Esophagus squamous epithelium (tissue), 4 donors: ENCODE results near the gene RNF181.

ENCODE experiments used
- CTCF ChIP-seq, 6 experiments: fragments of 450-650 bp in 4 of 6; fragments of 200-600 bp in 2 of 6; sonication (generic) in 2 of 6; IDR thresholded peaks; one replicate each; pipeline ENCODE4 v1.5.1; 2016 to 2019; ENCODE audit warnings: antibody characterized with exemption in 6 of 6, mild to moderate bottlenecking in 4 of 6, moderate library complexity in 4 of 6
- POLR2A ChIP-seq, 4 donors: fragments of 450-650 bp; IDR thresholded peaks; one replicate each; pipeline ENCODE4 v1.6.1; 2017; ENCODE audit warnings: antibody characterized with exemption in 4 of 4, mild to moderate bottlenecking in 4 of 4, moderate library complexity in 3 of 4

- TF ChIP-seq CTCF (IDR thresholded peaks at IDR 0.05) (no peak), POLR2A (IDR thresholded peaks at IDR 0.05) (no peak)
Measured at GRCh38 chr2:85621338-85621737, 25.8 kb downstream of the RNF181 start.
